Inflammatory macrophage (primary cell): ENCODE data around the gene EZH1.

Experiments
- DNase-seq, 2 donors: peaks; one replicate each; pipeline ENCODE4 v3.0.0-alpha.2; 2020 to 2022

EZH1 gene

GRCh38 chr17:42681976-42682721, 62.7 kb downstream of the EZH1 start, which contains the start of gene CNTNAP1:
TSS of gene CNTNAP1 (plus strand) at chr17:42682531. CDS start at chr17:42682830, 299 bp downstream.
- peak in 1 of 2 donors; percentile 30 for DNase-seq

- no peak for DNase-seq
Measured at GRCh38 chr17:42680331-42680808, 64.5 kb downstream of the EZH1 start.

DNA sequence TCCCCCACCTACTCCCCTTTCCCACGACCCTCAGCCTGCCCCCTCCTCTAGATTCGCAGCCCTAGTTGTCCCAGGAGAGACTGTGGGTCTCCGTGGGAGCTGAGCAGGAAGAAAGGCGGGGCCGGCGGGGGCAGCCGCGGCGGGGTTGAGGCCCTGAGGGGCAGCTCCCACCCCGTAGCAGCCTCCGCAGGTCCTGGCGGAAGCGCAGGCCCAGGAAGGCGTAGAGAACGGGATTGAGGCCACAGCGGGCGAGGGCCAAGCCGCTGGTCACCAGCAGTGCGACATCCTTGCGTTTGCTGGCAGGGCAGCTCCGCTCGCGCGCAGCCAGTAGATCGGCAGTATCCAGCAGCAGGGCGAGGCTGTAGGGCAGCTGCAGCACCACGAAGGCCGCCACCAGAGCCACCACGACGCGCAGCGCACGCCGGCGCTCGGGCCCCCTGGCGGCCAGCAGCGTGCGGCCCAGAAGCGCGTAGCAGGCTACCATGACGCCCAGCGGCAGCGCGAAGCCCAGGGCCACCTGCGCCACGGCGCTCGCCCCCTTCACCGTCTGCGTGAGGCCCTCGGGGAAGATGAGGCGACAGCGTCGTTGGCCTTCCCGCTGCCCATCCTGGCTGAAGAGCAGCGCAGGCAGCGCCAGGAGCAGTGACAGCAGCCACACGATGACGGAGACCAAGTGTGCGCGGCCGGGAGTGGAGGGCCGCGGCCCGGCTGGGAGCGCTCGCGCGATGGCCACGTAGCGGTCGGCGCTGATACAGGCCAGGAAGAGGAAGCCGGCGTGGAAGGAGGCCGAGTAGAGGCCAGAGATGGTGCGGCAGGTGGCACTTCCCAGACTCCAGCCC, 65.1 kb downstream of the EZH1 start:
- DNase-seq = peak; percentile 75 to 81

- peak in 1 of 2 donors; percentile 63 for DNase-seq
Measured at GRCh38 chr17:42678951-42679491, 65.8 kb downstream of the EZH1 start.

DNA sequence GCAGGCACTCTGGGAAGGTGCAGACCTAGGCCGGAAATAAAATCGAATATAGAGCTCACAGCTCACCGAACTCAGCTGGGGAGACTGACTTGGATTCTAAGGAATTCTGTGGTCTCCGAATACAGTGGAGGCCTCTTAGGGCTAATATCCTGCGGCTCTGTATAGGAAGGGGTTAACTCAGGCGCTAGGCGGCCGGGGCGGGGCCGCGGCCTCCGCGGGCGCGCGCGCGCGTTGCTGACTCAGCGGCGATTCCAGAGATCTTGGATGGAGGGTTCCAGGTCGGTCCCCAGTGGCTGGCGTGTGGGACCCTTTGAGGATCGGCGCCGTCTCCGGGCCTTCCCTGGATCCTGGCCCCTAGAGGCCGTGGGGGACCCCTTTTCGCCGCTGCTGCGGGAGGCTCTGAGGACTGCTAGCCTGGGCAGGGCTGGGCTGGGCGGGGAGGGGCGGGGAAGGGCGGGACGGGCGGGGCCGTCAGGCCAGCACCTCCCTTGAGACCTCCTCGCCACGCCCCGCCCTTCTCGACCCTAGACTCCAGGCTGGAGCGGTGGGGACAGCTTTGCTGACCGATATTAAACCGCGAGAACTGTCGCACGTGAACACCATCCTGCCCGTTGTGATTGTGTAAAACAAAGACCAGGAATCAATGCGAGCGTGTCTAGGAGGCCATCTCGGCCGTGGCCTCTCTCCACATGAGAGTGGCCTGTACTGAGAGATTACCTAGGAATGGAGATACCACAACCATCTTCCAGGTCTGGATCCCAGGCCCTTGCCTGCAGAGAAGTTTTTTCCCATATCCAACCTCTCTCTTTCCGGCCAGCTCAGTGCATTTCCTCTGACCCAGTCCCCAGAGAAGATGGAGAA, 66.7 kb downstream of the EZH1 start:
- peak; percentile 77 to 81 for DNase-seq

- peak; percentile 99 to 100 for DNase-seq
Measured at GRCh38 chr17:42677012-42677857, 67.6 kb downstream of the EZH1 start.

- no peak for DNase-seq
Measured at GRCh38 chr17:42676424-42677011, 68.3 kb downstream of the EZH1 start, which contains the start of gene PLEKHH3. TSS of gene PLEKHH3 (minus strand) at chr17:42676994. CDS start at chr17:42676563, 431 bp downstream.

- no peak for DNase-seq
Measured at GRCh38 chr17:42675965-42676423, 68.8 kb downstream of the EZH1 start.

DNA sequence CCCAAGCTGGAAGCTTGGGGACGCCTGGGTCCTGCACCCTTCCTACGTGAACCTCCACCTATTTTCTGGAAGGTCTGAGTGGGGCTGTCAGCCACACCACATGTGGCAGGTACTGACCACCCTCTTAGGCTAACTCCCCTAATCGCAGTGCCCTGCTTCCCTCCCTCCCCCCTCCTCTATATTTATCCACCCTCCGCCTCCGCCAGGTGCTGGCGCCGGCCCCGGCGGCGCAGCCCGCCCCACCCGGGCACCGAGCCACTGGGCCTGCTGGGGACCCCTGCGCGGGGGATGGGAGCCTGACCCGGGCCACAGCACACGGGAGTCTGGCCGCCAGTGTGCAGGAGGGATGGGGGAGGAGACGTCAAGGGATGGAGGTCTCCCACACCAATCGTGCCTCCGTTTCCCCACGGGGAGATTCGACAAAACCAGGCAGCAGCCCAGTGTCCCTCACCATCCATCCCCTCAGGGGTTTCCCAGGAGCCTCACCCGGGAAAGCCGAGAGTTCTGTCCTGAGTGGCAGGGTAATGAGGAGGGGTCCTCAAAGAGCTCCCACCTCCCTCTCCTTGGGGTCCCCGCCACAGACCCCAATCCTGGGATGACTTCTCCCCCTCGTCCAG, 69.4 kb downstream of the EZH1 start:
- no peak for DNase-seq

- no peak for DNase-seq
Measured at GRCh38 chr17:42674755-42675347, 70.0 kb downstream of the EZH1 start.

- peak in 1 of 2 donors; percentile 23 for DNase-seq
Measured at GRCh38 chr17:42673885-42674754, 70.7 kb downstream of the EZH1 start.

GRCh38 chr17:42673266-42673884, 71.5 kb downstream of the EZH1 start:
- DNase-seq = no peak

DNA sequence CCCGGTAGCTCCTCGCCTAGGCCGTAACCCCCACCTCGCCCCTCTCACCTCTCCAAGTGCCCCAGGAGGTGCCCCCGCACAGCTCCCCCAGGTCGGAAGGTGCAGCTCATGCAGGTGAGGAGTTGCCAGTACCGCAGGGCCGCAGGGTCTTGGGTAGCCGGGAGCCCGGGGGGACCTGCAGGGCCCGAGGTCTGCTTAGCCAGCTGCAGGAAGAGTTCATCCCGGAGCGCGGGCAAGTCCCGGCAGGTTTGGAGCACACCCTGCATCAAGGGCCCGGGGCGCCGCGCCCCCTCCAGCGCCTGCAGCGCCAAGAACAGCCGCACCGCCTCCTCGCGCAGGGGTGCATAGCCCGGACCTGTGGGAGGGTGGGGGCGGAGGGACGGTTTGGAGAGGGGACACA, 72.8 kb downstream of the EZH1 start:
- no peak for DNase-seq

- peak in 1 of 2 donors; percentile 26 for DNase-seq
Measured at GRCh38 chr17:42670789-42671657, 73.8 kb downstream of the EZH1 start.

DNA sequence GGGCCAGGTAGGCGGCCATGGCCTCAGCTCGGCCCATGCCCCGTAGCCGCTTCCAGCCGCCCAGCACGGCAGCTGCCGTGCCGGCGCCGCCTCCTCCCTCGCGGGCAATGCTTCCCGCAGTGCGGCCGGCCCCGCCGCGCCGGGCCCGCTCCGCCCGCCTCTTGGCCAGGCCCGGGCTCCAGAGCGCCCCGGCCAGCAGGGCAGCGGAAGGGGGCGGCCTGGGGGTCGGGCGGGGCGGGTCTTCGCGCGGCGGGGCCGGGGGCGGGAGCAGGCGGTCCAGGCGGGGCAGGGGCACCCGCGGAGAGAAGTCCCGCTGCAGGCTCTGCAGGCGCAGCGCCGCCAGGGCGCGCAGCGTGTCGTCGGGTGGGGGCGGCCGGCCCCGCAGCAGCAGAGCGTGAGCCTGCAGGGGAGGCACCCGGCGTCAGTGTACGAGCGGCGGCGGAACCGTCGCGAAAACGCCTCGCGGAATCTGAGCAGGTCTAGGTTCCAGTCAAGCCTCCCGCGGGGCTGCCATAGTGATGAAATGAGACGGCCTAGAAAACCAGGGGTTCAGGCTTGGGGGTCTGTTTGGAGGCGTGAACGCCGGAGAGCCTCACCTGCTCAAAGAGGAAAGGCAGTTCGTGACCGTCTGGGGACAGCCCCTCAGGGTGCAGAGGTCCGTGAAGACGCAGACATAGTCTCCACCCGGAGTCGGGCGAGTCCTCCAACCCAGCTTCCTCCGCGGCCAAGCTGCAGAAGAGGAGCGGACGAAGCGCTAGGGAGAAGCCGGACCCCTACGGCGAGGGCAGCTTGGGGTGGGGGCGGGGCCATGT, 74.7 kb downstream of the EZH1 start:
- DNase-seq = peak in 1 of 2 donors; percentile 22

- DNase-seq = no peak
Measured at GRCh38 chr17:42669705-42669976, 75.2 kb downstream of the EZH1 start.
